ENCODE results near the gene DIP2B. TPM values are rescaled to one million over a fixed set of nuclear protein-coding genes. Genes with fewer than 3 reads are reported as not detected.

The DIP2B gene
- total RNA-seq, 5 donors from 2014 or later (not counting 1 experiment from before 2014, with no cell fraction given) = 27.5 to 46.0 (median 29.6) TPM

DNA sequence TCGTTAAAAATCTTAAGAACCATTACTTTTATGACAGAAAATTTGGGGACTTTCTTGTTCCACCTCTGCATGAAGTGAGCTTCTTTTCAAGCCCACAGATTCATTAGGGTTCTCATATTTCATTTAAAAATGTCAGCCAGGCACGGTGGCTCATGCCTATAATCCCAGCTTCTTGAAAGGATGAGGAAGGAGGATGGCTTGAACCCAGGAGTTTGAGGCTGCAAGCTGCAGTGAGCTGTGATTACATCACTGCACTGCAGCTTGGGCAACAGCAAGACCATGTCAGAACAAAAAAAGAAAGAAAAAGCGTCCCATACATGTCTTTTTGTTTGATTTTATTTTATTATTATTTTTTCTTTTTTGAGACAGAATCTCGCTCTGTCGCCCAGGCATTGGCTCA lies 215.7 kb downstream of the DIP2B start:
- Histone ChIP-seq H3K4me3 (ENCODE audit: control insufficient read depth in 1 of 2, extremely low read depth in 1 of 2, low read length in 1 of 2) (no peak overlapping the region), H3K9me3 (no peaks in the 10 kb centered on the region), H3K4me1 (ENCODE audit: control insufficient read depth in 1 of 2, extremely low read depth in 1 of 2, insufficient read depth in 2 of 2, low read length in 2 of 2) (no peaks in the 10 kb centered on the region), H3K27me3 (replicated peaks in 1 of 2; ENCODE audit: control insufficient read depth in 2 of 2, extremely low read depth in 1 of 2, insufficient read depth in 2 of 2, low read length in 1 of 2) (no peaks in the 10 kb centered on the region), H3K36me3 (ENCODE audit: control insufficient read depth in 2 of 2, extremely low read depth in 1 of 2, insufficient read depth in 1 of 2, low read length in 1 of 2) (peaks cover 4 to 72% of the 10 kb centered on the region in 2 donors), H3K27ac (ENCODE audit: low read length) (no peak overlapping the region)
- Mint-ChIP-seq H3K27ac (no peak overlapping the region), H3K9me3 (no peaks in the 10 kb centered on the region), H3K4me3 (no peak overlapping the region), H3K27me3 (no peaks in the 10 kb centered on the region), H3K36me3 (peaks cover 66% of the 10 kb centered on the region), H3K4me1 (no peaks in the 10 kb centered on the region)
- POLR2A ChIA-PET = interaction anchor here in 1 of 2 donors (0.7 kb wide), 1 partner anchor 277 kb away, joined by 8 read pairs; no protein-coding TSS in a partner anchor
- 83% methylated on average over 1 of the region's 5 CpGs for WGBS (ENCODE audit: insufficient coverage)
- CTCF ChIA-PET = interaction anchor here in 1 of 2 donors (0.7 kb wide), 1 partner anchor 29 kb away, joined by 4 read pairs; no protein-coding TSS in a partner anchor
- ATAC-seq (replicated peaks in 1 of 4) = no peak
- no peak for DNase-seq

DNA sequence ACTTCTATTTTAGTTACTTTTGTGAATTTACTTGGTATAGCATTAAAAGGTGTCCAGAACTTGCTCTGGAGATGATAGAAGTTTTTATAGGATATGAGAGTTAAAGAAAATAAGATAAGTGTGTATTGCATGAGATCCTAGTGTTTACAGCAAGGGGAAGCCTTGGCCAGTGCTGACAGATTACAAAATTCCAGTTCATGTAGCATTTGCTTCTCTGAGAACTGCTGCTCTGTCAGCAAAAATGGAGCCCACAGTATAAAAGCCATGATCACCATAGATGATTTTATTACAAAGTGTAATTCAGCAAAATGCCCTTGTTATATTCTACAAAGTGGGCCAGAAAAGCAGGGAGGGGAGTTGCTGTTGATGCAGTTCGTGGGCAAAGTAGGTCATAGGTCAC lies 219.1 kb downstream of the DIP2B start:
- no peak overlapping the region for H3K27ac Mint-ChIP-seq
- peaks cover 69% of the 10 kb centered on the region for H3K36me3 Mint-ChIP-seq
- ChIA-PET POLR2A (interaction anchor here in 1 of 2 donors (0.5 kb wide), 1 partner anchor 294 kb away, joined by 3 read pairs; no protein-coding TSS in a partner anchor), CTCF (no interaction called here)
- H3K4me1 ChIP-seq (ENCODE audit: control insufficient read depth in 1 of 2, extremely low read depth in 1 of 2, insufficient read depth in 2 of 2, low read length in 2 of 2) = no peaks in the 10 kb centered on the region
- H3K4me1 Mint-ChIP-seq = no peaks in the 10 kb centered on the region
- peaks cover 10 to 84% of the 10 kb centered on the region in 2 donors for H3K36me3 ChIP-seq (ENCODE audit: control insufficient read depth in 2 of 2, extremely low read depth in 1 of 2, insufficient read depth in 1 of 2, low read length in 1 of 2)
- H3K27me3 ChIP-seq (replicated peaks in 1 of 2; ENCODE audit: control insufficient read depth in 2 of 2, extremely low read depth in 1 of 2, insufficient read depth in 2 of 2, low read length in 1 of 2) = no peaks in the 10 kb centered on the region
- WGBS (ENCODE audit: insufficient coverage) = 86% methylated on average over 1 of the region's 1 CpG
- H3K27me3 Mint-ChIP-seq = no peaks in the 10 kb centered on the region
- no peaks in the 10 kb centered on the region for H3K9me3 Mint-ChIP-seq
- no peak overlapping the region for H3K4me3 ChIP-seq (ENCODE audit: control insufficient read depth in 1 of 2, extremely low read depth in 1 of 2, low read length in 1 of 2)
- no peak overlapping the region for H3K27ac ChIP-seq (ENCODE audit: low read length)
- H3K9me3 ChIP-seq = no peaks in the 10 kb centered on the region
- ATAC-seq (replicated peaks in 1 of 4) = no peak
- no peak overlapping the region for H3K4me3 Mint-ChIP-seq
- DNase-seq = no peak

- peaks cover 70% of the 10 kb centered on the region for H3K36me3 Mint-ChIP-seq
- no peaks in the 10 kb centered on the region for H3K4me1 ChIP-seq (ENCODE audit: control insufficient read depth in 1 of 2, extremely low read depth in 1 of 2, insufficient read depth in 2 of 2, low read length in 2 of 2)
- ChIA-PET POLR2A (no interaction called here), CTCF (no interaction called here)
- DNase-seq (no peak), ATAC-seq (replicated peaks in 1 of 4) (no peak)
- peaks cover 12 to 85% of the 10 kb centered on the region in 2 donors for H3K36me3 ChIP-seq (ENCODE audit: control insufficient read depth in 2 of 2, extremely low read depth in 1 of 2, insufficient read depth in 1 of 2, low read length in 1 of 2)
- no peak overlapping the region for H3K4me3 Mint-ChIP-seq
- no peak overlapping the region for H3K4me3 ChIP-seq (ENCODE audit: control insufficient read depth in 1 of 2, extremely low read depth in 1 of 2, low read length in 1 of 2)
- 94% methylated on average over 2 of the region's 5 CpGs for WGBS (ENCODE audit: insufficient coverage)
- H3K27me3 Mint-ChIP-seq = no peaks in the 10 kb centered on the region
- no peak overlapping the region for H3K27ac Mint-ChIP-seq
- no peaks in the 10 kb centered on the region for H3K27me3 ChIP-seq (replicated peaks in 1 of 2; ENCODE audit: control insufficient read depth in 2 of 2, extremely low read depth in 1 of 2, insufficient read depth in 2 of 2, low read length in 1 of 2)
- H3K9me3 Mint-ChIP-seq = no peaks in the 10 kb centered on the region
- no peaks in the 10 kb centered on the region for H3K9me3 ChIP-seq
- no peak overlapping the region for H3K27ac ChIP-seq (ENCODE audit: low read length)
- no peaks in the 10 kb centered on the region for H3K4me1 Mint-ChIP-seq
Observed at GRCh38 chr12:50725011-50725942, 220.5 kb downstream of the DIP2B start.

- Histone ChIP-seq H3K27me3 (replicated peaks in 1 of 2; ENCODE audit: control insufficient read depth in 2 of 2, extremely low read depth in 1 of 2, insufficient read depth in 2 of 2, low read length in 1 of 2) (no peaks in the 10 kb centered on the region), H3K4me3 (ENCODE audit: control insufficient read depth in 1 of 2, extremely low read depth in 1 of 2, low read length in 1 of 2) (no peak overlapping the region), H3K9me3 (no peaks in the 10 kb centered on the region), H3K4me1 (ENCODE audit: control insufficient read depth in 1 of 2, extremely low read depth in 1 of 2, insufficient read depth in 2 of 2, low read length in 2 of 2) (no peaks in the 10 kb centered on the region), H3K36me3 (ENCODE audit: control insufficient read depth in 2 of 2, extremely low read depth in 1 of 2, insufficient read depth in 1 of 2, low read length in 1 of 2) (peaks cover 16 to 87% of the 10 kb centered on the region in 2 donors), H3K27ac (ENCODE audit: low read length) (no peak overlapping the region)
- DNase-seq = no peak
- Mint-ChIP-seq H3K4me1 (no peaks in the 10 kb centered on the region), H3K27me3 (no peaks in the 10 kb centered on the region), H3K27ac (no peak overlapping the region), H3K36me3 (peaks cover 65% of the 10 kb centered on the region), H3K4me3 (no peak overlapping the region), H3K9me3 (no peaks in the 10 kb centered on the region)
- ChIA-PET CTCF (interaction anchor here in 1 of 2 donors (0.9 kb wide), 1 partner anchor 9 kb away, joined by 3 read pairs; no protein-coding TSS in a partner anchor), POLR2A (interaction anchor here in 1 of 2 donors (0.8 kb wide), 1 partner anchor 18 kb away, joined by 3 read pairs; no protein-coding TSS in a partner anchor)
- ATAC-seq (replicated peaks in 1 of 4) = no peak
- no CpG with 5 or more reads among the region's 2 CpGs for WGBS (ENCODE audit: insufficient coverage)
Observed at GRCh38 chr12:50727466-50727865, 222.7 kb downstream of the DIP2B start.

GRCh38 chr12:50728417-50728816 lies 223.6 kb downstream of the DIP2B start:
- ChIA-PET CTCF (no interaction called here), POLR2A (no interaction called here)
- Mint-ChIP-seq H3K27ac (no peak overlapping the region), H3K4me3 (no peak overlapping the region), H3K4me1 (no peaks in the 10 kb centered on the region), H3K27me3 (no peaks in the 10 kb centered on the region), H3K9me3 (no peaks in the 10 kb centered on the region), H3K36me3 (peaks cover 64% of the 10 kb centered on the region)
- 94% methylated on average over 6 of the region's 7 CpGs for WGBS (ENCODE audit: insufficient coverage)
- H3K9me3 ChIP-seq = no peaks in the 10 kb centered on the region
- ATAC-seq (replicated peaks in 1 of 4) (no peak), DNase-seq (no peak)
- H3K4me3 ChIP-seq (ENCODE audit: control insufficient read depth in 1 of 2, extremely low read depth in 1 of 2, low read length in 1 of 2) = no peak overlapping the region
- peaks cover 14 to 83% of the 10 kb centered on the region in 2 donors for H3K36me3 ChIP-seq (ENCODE audit: control insufficient read depth in 2 of 2, extremely low read depth in 1 of 2, insufficient read depth in 1 of 2, low read length in 1 of 2)
- H3K27me3 ChIP-seq (replicated peaks in 1 of 2; ENCODE audit: control insufficient read depth in 2 of 2, extremely low read depth in 1 of 2, insufficient read depth in 2 of 2, low read length in 1 of 2) = no peaks in the 10 kb centered on the region
- no peaks in the 10 kb centered on the region for H3K4me1 ChIP-seq (ENCODE audit: control insufficient read depth in 1 of 2, extremely low read depth in 1 of 2, insufficient read depth in 2 of 2, low read length in 2 of 2)
- H3K27ac ChIP-seq (ENCODE audit: low read length) = no peak overlapping the region

- Histone ChIP-seq H3K4me3 (ENCODE audit: control insufficient read depth in 1 of 2, extremely low read depth in 1 of 2, low read length in 1 of 2) (no peak overlapping the region), H3K36me3 (ENCODE audit: control insufficient read depth in 2 of 2, extremely low read depth in 1 of 2, insufficient read depth in 1 of 2, low read length in 1 of 2) (peaks cover 14 to 83% of the 10 kb centered on the region in 2 donors), H3K4me1 (ENCODE audit: control insufficient read depth in 1 of 2, extremely low read depth in 1 of 2, insufficient read depth in 2 of 2, low read length in 2 of 2) (no peaks in the 10 kb centered on the region), H3K9me3 (no peaks in the 10 kb centered on the region), H3K27me3 (replicated peaks in 1 of 2; ENCODE audit: control insufficient read depth in 2 of 2, extremely low read depth in 1 of 2, insufficient read depth in 2 of 2, low read length in 1 of 2) (no peaks in the 10 kb centered on the region), H3K27ac (ENCODE audit: low read length) (no peak overlapping the region)
- DNase-seq (no peak), ATAC-seq (replicated peaks in 1 of 4) (no peak)
- CTCF ChIA-PET = no interaction called here
- no peak overlapping the region for H3K27ac Mint-ChIP-seq
- no peak overlapping the region for H3K4me3 Mint-ChIP-seq
- H3K4me1 Mint-ChIP-seq = no peaks in the 10 kb centered on the region
- 100% methylated on average over 1 of the region's 4 CpGs for WGBS (ENCODE audit: insufficient coverage)
- H3K9me3 Mint-ChIP-seq = no peaks in the 10 kb centered on the region
- no peaks in the 10 kb centered on the region for H3K27me3 Mint-ChIP-seq
- POLR2A ChIA-PET = interaction anchor here in 1 of 2 donors (0.6 kb wide), 1 partner anchor 29 kb away, joined by 3 read pairs; no protein-coding TSS in a partner anchor
- H3K36me3 Mint-ChIP-seq = peaks cover 63% of the 10 kb centered on the region
Observed at GRCh38 chr12:50728841-50729240, 224.1 kb downstream of the DIP2B start.
